ENCODE results near the gene NEU1. TPM values are rescaled to one million over a fixed set of nuclear protein-coding genes. Genes with fewer than 3 reads are reported as not detected.

Gene NEU1
- total and polyA plus RNA-seq, 2 of the 8 experiments (the other 6 are each of a cell fraction or from before 2014, with no cell fraction given), result 41.2 to 72.1 TPM

- TF ChIP-seq GTF2F1 (IDR thresholded peaks at IDR 0.05; ENCODE audit: borderline replicate concordance, low read depth, low read length) (no peak), KDM4A (IDR thresholded peaks at IDR 0.05; ENCODE audit: low read depth, low read length, severe bottlenecking) (peak; percentile 45), CBX5 (IDR thresholded peaks at IDR 0.05; ENCODE audit: low read depth, low read length) (no peak), HDAC6 (IDR thresholded peaks at IDR 0.05; ENCODE audit: low read depth, low read length) (no peak), POLR2A (IDR thresholded peaks at IDR 0.05; ENCODE audit: control extremely low read depth in 1 of 2, low read depth in 2 of 2, low read length in 2 of 2) (no peak), ASH2L (IDR thresholded peaks at IDR 0.05; ENCODE audit: low read length) (peak; percentile 66), SIN3A (conservative IDR thresholded peaks at IDR 0.05 in 1 of 2, IDR thresholded peaks at IDR 0.05 in 1 of 2; ENCODE audit: low read depth in 1 of 2, low read length in 2 of 2) (peak in 1 of 2 experiments; percentile 67; a peak in 2 of 4 replicates), BRCA1 (IDR thresholded peaks at IDR 0.05; ENCODE audit: low read depth, low read length) (no peak), TCF12 (IDR thresholded peaks at IDR 0.05; ENCODE audit: low read depth, low read length) (0 out of 2 replicates have a peak, but pooled peaks have one; percentile 2)
These were observed 39.5 kb upstream of the NEU1 start, which contains the start of gene ZBTB12 (continued) for GRCh38 chr6:31901953-31902643.
